SK-N-SH (cell line): Measurements from ENCODE around the gene KAT14.

ENCODE experiments used
- CTCF ChIP-seq: fragments of 200-600 bp; sonication (generic); IDR thresholded peaks from 2 replicates; pipeline ENCODE4 v1.6.1; 2017; ENCODE audit warnings: antibody characterized with exemption, mild to moderate bottlenecking, moderate library complexity
- EZH2phosphoT487 ChIP-seq: fragments of 200-600 bp; sonication (generic); IDR thresholded peaks from 2 replicates; pipeline ENCODE4 v1.6.1; 2017; ENCODE audit warnings: low read depth, mixed run types, mild to moderate bottlenecking, antibody characterized with exemption, moderate library complexity, borderline replicate concordance
- FOXM1 ChIP-seq: IDR thresholded peaks from 2 replicates; pipeline ENCODE4 v1.4.0; 2012; ENCODE audit warnings: low read depth, mild to moderate bottlenecking
- GATA2 ChIP-seq: sonication (generic); formaldehyde crosslinking; IDR thresholded peaks from 2 replicates; pipeline ENCODE4 v1.5.0; 2020; ENCODE audit warnings: mild to moderate bottlenecking, missing genetic modification reagents
- POLR2AphosphoS5 ChIP-seq: IDR thresholded peaks from 2 replicates; pipeline ENCODE4 v1.6.1; 2012; ENCODE audit warnings: low read depth, low read length
- RAD21 ChIP-seq: IDR thresholded peaks from 2 replicates; pipeline ENCODE4 v1.6.1; 2012; ENCODE audit warnings: mild to moderate bottlenecking, low read length
- REST ChIP-seq: IDR thresholded peaks from 2 replicates; pipeline ENCODE4 v1.6.1; 2012; ENCODE audit warnings: mild to moderate bottlenecking, low read depth, low read length, moderate library complexity

DNA sequence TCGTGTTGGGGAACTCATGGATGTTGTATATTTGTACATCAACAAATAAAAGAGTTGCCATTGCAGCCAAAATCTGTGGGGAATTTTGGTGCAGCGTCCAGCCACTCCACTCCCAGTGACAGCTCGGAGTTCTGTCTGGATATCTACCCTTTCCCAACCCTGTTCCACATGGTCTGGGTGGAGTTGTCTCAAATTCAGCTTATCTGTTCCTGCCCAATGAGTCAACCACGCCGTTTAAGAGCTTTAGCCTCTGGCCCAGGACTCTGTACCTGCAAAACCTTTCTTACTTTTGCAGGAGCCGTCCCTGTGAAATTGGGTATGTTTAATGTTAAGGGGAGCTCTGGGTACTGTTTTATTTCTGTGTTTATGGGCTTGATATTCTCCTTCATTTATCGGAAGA lies 46.0 kb upstream of the KAT14 start:
- no peak for TF ChIP-seq CTCF
- no peak for TF ChIP-seq FOXM1
- TF ChIP-seq REST, result no peak
- TF ChIP-seq RAD21, result no peak
- no peak for TF ChIP-seq POLR2AphosphoS5
- TF ChIP-seq GATA2 (CRISPR knock-in tag), result no peak
- TF ChIP-seq EZH2phosphoT487, result no peak
